Superior temporal gyrus (tissue), 1 donor: Measurements from ENCODE around the gene SLC6A13.
A peak's percentile ranks its signal among the peaks of the same experiment; 100 is the strongest.
"Not testable (repeated sequence)": the region's sequence is repeated elsewhere in the genome, so short reads cannot be mapped to it uniquely, and the experiment has no call there.

Experiments used
- DNase-seq: peaks from one replicate; pipeline ENCODE4 v3.0.0-alpha.2; 2016; ENCODE audit errors: extremely low spot score

The SLC6A13 gene

GRCh38 chr12:233615-233968, 29.0 kb downstream of the SLC6A13 start:
- no peak for DNase-seq

GRCh38 chr12:232731-233614, 29.7 kb downstream of the SLC6A13 start:
- no peak for DNase-seq

GRCh38 chr12:230925-231671, 31.5 kb downstream of the SLC6A13 start:
- DNase-seq: peak; percentile 55

- DNase-seq: no peak
Observed at GRCh38 chr12:229441-230191, 33.0 kb downstream of the SLC6A13 start.

GRCh38 chr12:228846-229200, 33.8 kb downstream of the SLC6A13 start:
- DNase-seq: no peak

- no peak for DNase-seq
Observed at GRCh38 chr12:227923-228845, 34.5 kb downstream of the SLC6A13 start.

GRCh38 chr12:227286-227915, 35.2 kb downstream of the SLC6A13 start:
- no peak for DNase-seq

- DNase-seq: no peak
Observed at GRCh38 chr12:226401-226800, 36.2 kb downstream of the SLC6A13 start.

GRCh38 chr12:225012-225411, 37.6 kb downstream of the SLC6A13 start:
- no peak for DNase-seq

GRCh38 chr12:224330-224729, 38.3 kb downstream of the SLC6A13 start:
- no peak for DNase-seq

GRCh38 chr12:223841-224240, 38.8 kb downstream of the SLC6A13 start:
- DNase-seq: no peak

- no peak for DNase-seq
Observed at GRCh38 chr12:221736-222135, 40.9 kb downstream of the SLC6A13 start.

- DNase-seq: no peak
Observed at GRCh38 chr12:220946-221550, 41.6 kb downstream of the SLC6A13 start.

GRCh38 chr12:220491-220890, 42.1 kb downstream of the SLC6A13 start:
- no peak for DNase-seq

GRCh38 chr12:219891-220352, 42.7 kb downstream of the SLC6A13 start:
- peak; percentile 79 for DNase-seq

- no peak for DNase-seq
Observed at GRCh38 chr12:218728-219590, 43.7 kb downstream of the SLC6A13 start.

GRCh38 chr12:218221-218620, 44.4 kb downstream of the SLC6A13 start:
- no peak for DNase-seq

- DNase-seq: not testable (repeated sequence)
Observed at GRCh38 chr12:217029-217428, 45.6 kb downstream of the SLC6A13 start.

- DNase-seq: no peak
Observed at GRCh38 chr12:215116-215515, 47.5 kb downstream of the SLC6A13 start.
